Mesendoderm (in vitro differentiated cells): ENCODE results near the gene ZNF618.

ENCODE experiments used
- DNase-seq: peaks from one replicate; pipeline ENCODE4 v3.0.0; 2013
- H2AK5ac ChIP-seq: 2 replicates; pipeline ENCODE4 v1.6.1; 2013; ENCODE audit warnings: low read length, inconsistent platforms
- H2BK120ac ChIP-seq: 2 replicates; pipeline ENCODE4 v1.6.1; 2013; ENCODE audit warnings: low read depth, mild to moderate bottlenecking, low read length, moderate library complexity, mixed read lengths
- H2BK15ac ChIP-seq: replicated peaks from 2 replicates; pipeline ENCODE4 v1.6.1; 2013; ENCODE audit warnings: low read depth, mild to moderate bottlenecking, moderate library complexity
- H2BK5ac ChIP-seq: 2 replicates; pipeline ENCODE4 v1.6.1; 2013; ENCODE audit warnings: low read length, inconsistent platforms
- H3K18ac ChIP-seq: 2 replicates; pipeline ENCODE4 v1.6.1; 2013; ENCODE audit warnings: mild to moderate bottlenecking, low read length, mixed read lengths
- H3K23ac ChIP-seq: one replicate; pipeline ENCODE4 v1.6.1; 2013; ENCODE audit warnings: low read length
- H3K27ac ChIP-seq: 2 replicates; pipeline ENCODE4 v1.5.1; 2013; ENCODE audit warnings: low read depth, mild to moderate bottlenecking, inconsistent platforms, low read length, moderate library complexity
- H3K27me3 ChIP-seq: 2 replicates; pipeline ENCODE4 v1.6.1; 2013; ENCODE audit warnings: low read length, control low read depth, mild to moderate bottlenecking, inconsistent platforms; ENCODE audit not compliant: insufficient read depth, poor library complexity
- H3K36me3 ChIP-seq: 2 replicates; pipeline ENCODE4 v1.6.1; 2013; ENCODE audit warnings: low read length, inconsistent platforms; ENCODE audit not compliant: control insufficient read depth, insufficient read depth
- H3K4ac ChIP-seq: one replicate; pipeline ENCODE4 v1.6.1; 2013; ENCODE audit warnings: low read depth, mild to moderate bottlenecking, low read length, moderate library complexity
- H3K4me1 ChIP-seq: 2 replicates; pipeline ENCODE4 v1.6.1; 2013; ENCODE audit warnings: low read depth, low read length, inconsistent platforms; ENCODE audit not compliant: control insufficient read depth
- H3K4me2 ChIP-seq: 2 replicates; pipeline ENCODE4 v1.6.1; 2013; ENCODE audit warnings: low read length
- H3K4me3 ChIP-seq: 2 replicates; pipeline ENCODE4 v1.5.1; 2013; ENCODE audit warnings: mild to moderate bottlenecking, low read length
- H3K56ac ChIP-seq: one replicate; pipeline ENCODE4 v1.6.1; 2013; ENCODE audit warnings: low read length
- H3K79me1 ChIP-seq: 2 replicates; pipeline ENCODE4 v1.6.1; 2013; ENCODE audit warnings: low read length, inconsistent platforms
- H3K79me2 ChIP-seq: 2 replicates; pipeline ENCODE4 v1.6.1; 2013; ENCODE audit warnings: mild to moderate bottlenecking, low read length; ENCODE audit not compliant: control insufficient read depth, insufficient read depth
- H3K9ac ChIP-seq: 2 replicates; pipeline ENCODE4 v1.6.1; 2013; ENCODE audit warnings: low read length, inconsistent platforms
- H4K5ac ChIP-seq: one replicate; pipeline ENCODE4 v1.6.1; 2013; ENCODE audit warnings: low read length
- H4K8ac ChIP-seq: one replicate; pipeline ENCODE4 v1.6.1; 2013; ENCODE audit warnings: low read depth, mild to moderate bottlenecking, control low read depth, low read length, moderate library complexity
- WGBS: extraction: QIAGEN DNeasy Blood & Tissue Kit; methylation state at CpG from one replicate; pipeline ENCODE4 v1.1.7; 2013; ENCODE audit warnings: low lambda C conversion rate, missing lambda C conversion rate; ENCODE audit not compliant: insufficient coverage; ENCODE audit errors: extremely low coverage; 5-methylcytosine and 5-hydroxymethylcytosine counted together

Gene ZNF618

GRCh38 chr9:113950195-113951031 is 74.3 kb downstream of the ZNF618 start:
- Histone ChIP-seq H3K79me1 (peaks cover 22% of the 10 kb centered on the region), H3K23ac (no peak overlapping the region), H3K4me3 (no peak overlapping the region), H3K27ac (no peak overlapping the region), H3K18ac (no peak overlapping the region), H2BK120ac (no peak overlapping the region), H3K9ac (no peak overlapping the region), H4K5ac (no peak overlapping the region), H3K4ac (no peak overlapping the region), H2BK5ac (no peak overlapping the region), H3K4me1 (no peaks in the 10 kb centered on the region), H3K79me2 (no peaks in the 10 kb centered on the region), H3K4me2 (no peak overlapping the region), H3K56ac (no peak overlapping the region), H3K36me3 (no peaks in the 10 kb centered on the region), H3K27me3 (no peaks in the 10 kb centered on the region), H4K8ac (no peak overlapping the region), H2BK15ac (no peak overlapping the region), H2AK5ac (no peak overlapping the region)
- no CpG with 5 or more reads among the region's 13 CpGs for WGBS
- DNase-seq: no peak

GRCh38 chr9:113951032-113951372 is 74.9 kb downstream of the ZNF618 start:
- Histone ChIP-seq H3K79me2 (no peaks in the 10 kb centered on the region), H3K23ac (no peak overlapping the region), H3K4ac (no peak overlapping the region), H3K36me3 (no peaks in the 10 kb centered on the region), H3K4me2 (no peak overlapping the region), H2AK5ac (no peak overlapping the region), H3K9ac (no peak overlapping the region), H3K18ac (no peak overlapping the region), H3K4me3 (no peak overlapping the region), H2BK15ac (no peak overlapping the region), H2BK120ac (no peak overlapping the region), H4K5ac (no peak overlapping the region), H2BK5ac (no peak overlapping the region), H3K4me1 (no peaks in the 10 kb centered on the region), H4K8ac (no peak overlapping the region), H3K27me3 (no peaks in the 10 kb centered on the region), H3K56ac (no peak overlapping the region), H3K79me1 (peaks cover 21% of the 10 kb centered on the region), H3K27ac (no peak overlapping the region)
- no CpG with 5 or more reads among the region's 2 CpGs for WGBS
- no peak for DNase-seq

GRCh38 chr9:113952676-113953075 is 76.6 kb downstream of the ZNF618 start:
- Histone ChIP-seq H3K9ac (no peak overlapping the region), H2BK15ac (no peak overlapping the region), H3K56ac (no peak overlapping the region), H3K4me2 (no peak overlapping the region), H3K79me1 (peaks cover 17% of the 10 kb centered on the region), H3K36me3 (no peaks in the 10 kb centered on the region), H2AK5ac (no peak overlapping the region), H3K18ac (no peak overlapping the region), H3K4ac (no peak overlapping the region), H2BK120ac (no peak overlapping the region), H3K4me1 (peaks cover 6% of the 10 kb centered on the region), H2BK5ac (no peak overlapping the region), H3K4me3 (no peak overlapping the region), H3K27me3 (no peaks in the 10 kb centered on the region), H3K79me2 (no peaks in the 10 kb centered on the region), H4K5ac (no peak overlapping the region), H4K8ac (no peak overlapping the region), H3K23ac (no peak overlapping the region), H3K27ac (no peak overlapping the region)
- no peak for DNase-seq

- no peak overlapping the region for H4K5ac ChIP-seq
- no peak overlapping the region for H3K4me2 ChIP-seq
- no peak overlapping the region for H3K4ac ChIP-seq
- no peaks in the 10 kb centered on the region for H3K27me3 ChIP-seq
- no peak overlapping the region for H2BK15ac ChIP-seq
- H3K23ac ChIP-seq: no peak overlapping the region
- WGBS: no CpG with 5 or more reads among the region's 2 CpGs
- no peak overlapping the region for H2AK5ac ChIP-seq
- no peak overlapping the region for H2BK5ac ChIP-seq
- peaks cover 8% of the 10 kb centered on the region for H3K4me1 ChIP-seq
- DNase-seq: no peak
- no peaks in the 10 kb centered on the region for H3K36me3 ChIP-seq
- no peak overlapping the region for H2BK120ac ChIP-seq
- no peak overlapping the region for H3K18ac ChIP-seq
- no peak overlapping the region for H3K9ac ChIP-seq
- H3K27ac ChIP-seq: no peak overlapping the region
- H3K79me1 ChIP-seq: peaks cover 15% of the 10 kb centered on the region
- H3K56ac ChIP-seq: no peak overlapping the region
- no peak overlapping the region for H4K8ac ChIP-seq
- H3K79me2 ChIP-seq: no peaks in the 10 kb centered on the region
- H3K4me3 ChIP-seq: no peak overlapping the region
These were observed 77.4 kb downstream of the ZNF618 start for GRCh38 chr9:113953531-113953930.

- Histone ChIP-seq H3K18ac (no peak overlapping the region), H2BK5ac (no peak overlapping the region), H3K27ac (no peak overlapping the region), H2AK5ac (no peak overlapping the region), H3K4ac (no peak overlapping the region), H2BK120ac (no peak overlapping the region), H3K9ac (no peak overlapping the region), H3K36me3 (no peaks in the 10 kb centered on the region), H3K79me2 (no peaks in the 10 kb centered on the region), H4K5ac (no peak overlapping the region), H4K8ac (no peak overlapping the region), H3K56ac (no peak overlapping the region), H2BK15ac (no peak overlapping the region), H3K27me3 (no peaks in the 10 kb centered on the region), H3K4me1 (peaks cover 8% of the 10 kb centered on the region), H3K4me2 (no peak overlapping the region), H3K4me3 (no peak overlapping the region), H3K23ac (no peak overlapping the region), H3K79me1 (peaks cover 13% of the 10 kb centered on the region)
- DNase-seq: no peak
These were observed 78.5 kb downstream of the ZNF618 start for GRCh38 chr9:113954591-113954990.

- H3K4ac ChIP-seq: no peak overlapping the region
- no peaks in the 10 kb centered on the region for H3K79me2 ChIP-seq
- H4K5ac ChIP-seq: no peak overlapping the region
- peaks cover 8% of the 10 kb centered on the region for H3K4me1 ChIP-seq
- no peak for DNase-seq
- H2BK120ac ChIP-seq: no peak overlapping the region
- no peak overlapping the region for H3K23ac ChIP-seq
- H3K36me3 ChIP-seq: no peaks in the 10 kb centered on the region
- H3K27me3 ChIP-seq: no peaks in the 10 kb centered on the region
- H3K4me2 ChIP-seq: no peak overlapping the region
- H3K56ac ChIP-seq: no peak overlapping the region
- no peak overlapping the region for H2BK5ac ChIP-seq
- H3K27ac ChIP-seq: no peak overlapping the region
- no CpG with 5 or more reads among the region's 2 CpGs for WGBS
- no peak overlapping the region for H2BK15ac ChIP-seq
- H3K4me3 ChIP-seq: no peak overlapping the region
- no peak overlapping the region for H3K18ac ChIP-seq
- H3K9ac ChIP-seq: no peak overlapping the region
- no peak overlapping the region for H4K8ac ChIP-seq
- H2AK5ac ChIP-seq: no peak overlapping the region
- peaks cover 13% of the 10 kb centered on the region for H3K79me1 ChIP-seq
These were observed 79.1 kb downstream of the ZNF618 start for GRCh38 chr9:113955076-113955752.
